CD4-positive, alpha-beta T cell (primary cell): ENCODE results near the gene DSTN. TPM values are rescaled to one million over a fixed set of nuclear protein-coding genes. Genes with fewer than 3 reads are reported as not detected.

Experiments
- ATAC-seq: fragments of 200-7000 bp; cut with Tn5 transposase; one replicate; pipeline ENCODE4 v1.10.0; 2022; ENCODE audit warnings: mild to moderate bottlenecking; ENCODE audit not compliant: poor library complexity
- CTCF ChIA-PET: fragments of 350-600 bp; sonication (Branson Sonifier 250); formaldehyde crosslinking; loops from one replicate; lab custom pipeline; 2021; ENCODE audit warnings: antibody characterized with exemption, inconsistent platforms; lab: Charles Lee
- POLR2A ChIA-PET: fragments of 350-600 bp; sonication (Branson Sonifier 250); formaldehyde crosslinking; loops from one replicate; lab custom pipeline; 2021; ENCODE audit warnings: antibody characterized with exemption, inconsistent platforms; lab: Charles Lee
- DNase-seq, 14 experiments: peaks; one replicate each; pipeline ENCODE4 v3.0.0-alpha.2; 2013 to 2020; ENCODE audit warnings: mixed read lengths in 2 of 14
- H3K27ac ChIP-seq, 2 donors: one replicate each; pipeline versions ENCODE4 v1.5.1 to v1.7.0; 2013; ENCODE audit warnings: low read length in 2 of 2, low read depth in 1 of 2, mild to moderate bottlenecking in 1 of 2
- H3K27me3 ChIP-seq, 2 experiments: 1 replicate in 1 of 2; 2 replicates in 1 of 2; pipeline versions ENCODE4 v1.6.1 to v1.7.0; 2013; ENCODE audit warnings: low read length in 2 of 2, control low read depth in 1 of 2, mild to moderate bottlenecking in 1 of 2, moderate library complexity in 1 of 2; ENCODE audit not compliant: insufficient read depth in 2 of 2, control insufficient read depth in 1 of 2
- H3K36me3 ChIP-seq: one replicate; pipeline ENCODE4 v1.6.1; 2013; ENCODE audit warnings: low read length, control low read depth; ENCODE audit not compliant: insufficient read depth
- H3K4me1 ChIP-seq: one replicate; pipeline ENCODE4 v1.6.1; 2013; ENCODE audit warnings: low read length, control low read depth; ENCODE audit not compliant: insufficient read depth
- H3K4me3 ChIP-seq: one replicate; pipeline ENCODE4 v1.5.1; 2013; ENCODE audit warnings: mild to moderate bottlenecking, low read length, moderate library complexity
- H3K9me3 ChIP-seq, 2 experiments: 1 replicate in 1 of 2; 2 replicates in 1 of 2; pipeline versions ENCODE4 v1.6.1 to v1.7.0; 2013; ENCODE audit warnings: low read length in 2 of 2, mild to moderate bottlenecking in 2 of 2, control low read depth in 1 of 2, moderate library complexity in 1 of 2; ENCODE audit not compliant: control insufficient read depth in 1 of 2, insufficient read depth in 1 of 2
- H3K27ac Mint-ChIP-seq: one replicate; pipeline ENCODE4 v1.8.0; 2020; ENCODE audit warnings: mixed read lengths
- H3K27me3 Mint-ChIP-seq: one replicate; pipeline ENCODE4 v1.8.0; 2021; ENCODE audit warnings: mixed read lengths
- H3K36me3 Mint-ChIP-seq: one replicate; pipeline ENCODE4 v1.8.0; 2021; ENCODE audit warnings: low read depth, mixed read lengths
- H3K4me1 Mint-ChIP-seq: one replicate; pipeline ENCODE4 v1.8.0; 2021; ENCODE audit warnings: low read depth, mixed read lengths
- H3K4me3 Mint-ChIP-seq: one replicate; pipeline ENCODE4 v1.8.0; 2020; ENCODE audit warnings: mild to moderate bottlenecking, mixed read lengths
- H3K9me3 Mint-ChIP-seq: one replicate; pipeline ENCODE4 v1.8.0; 2020; ENCODE audit warnings: mixed read lengths
- intact Hi-C, 2 experiments: fragments of 100-400 bp; cut with DNase I in 1 of 2; cut with micrococcal nuclease in 1 of 2; formaldehyde crosslinking; loops; one replicate each; pipeline versions ENCODE4 v1.15.1 to v1.9.0; 2023 to 2025; cut with DNase I, micrococcal nuclease
- total RNA-seq, 174 experiments: library from RNA in 2 of 174; stranded (reverse) in 2 of 174; gene quantifications; one replicate each; pipeline ENCODE4 v1.2.3 and lab custom pipeline; 2021 to 2026
- TF ChIP-seq, protein P1 (sequence below): fragments of 200-600 bp; IDR thresholded peaks from one replicate; pipeline ENCODE4 v1.8.0; 2022; ENCODE audit warnings: antibody characterized with exemption, mild to moderate bottlenecking

DSTN gene
- total RNA-seq, 2 experiments from 2014 or later = 36.0 to 38.9 TPM

DNA sequence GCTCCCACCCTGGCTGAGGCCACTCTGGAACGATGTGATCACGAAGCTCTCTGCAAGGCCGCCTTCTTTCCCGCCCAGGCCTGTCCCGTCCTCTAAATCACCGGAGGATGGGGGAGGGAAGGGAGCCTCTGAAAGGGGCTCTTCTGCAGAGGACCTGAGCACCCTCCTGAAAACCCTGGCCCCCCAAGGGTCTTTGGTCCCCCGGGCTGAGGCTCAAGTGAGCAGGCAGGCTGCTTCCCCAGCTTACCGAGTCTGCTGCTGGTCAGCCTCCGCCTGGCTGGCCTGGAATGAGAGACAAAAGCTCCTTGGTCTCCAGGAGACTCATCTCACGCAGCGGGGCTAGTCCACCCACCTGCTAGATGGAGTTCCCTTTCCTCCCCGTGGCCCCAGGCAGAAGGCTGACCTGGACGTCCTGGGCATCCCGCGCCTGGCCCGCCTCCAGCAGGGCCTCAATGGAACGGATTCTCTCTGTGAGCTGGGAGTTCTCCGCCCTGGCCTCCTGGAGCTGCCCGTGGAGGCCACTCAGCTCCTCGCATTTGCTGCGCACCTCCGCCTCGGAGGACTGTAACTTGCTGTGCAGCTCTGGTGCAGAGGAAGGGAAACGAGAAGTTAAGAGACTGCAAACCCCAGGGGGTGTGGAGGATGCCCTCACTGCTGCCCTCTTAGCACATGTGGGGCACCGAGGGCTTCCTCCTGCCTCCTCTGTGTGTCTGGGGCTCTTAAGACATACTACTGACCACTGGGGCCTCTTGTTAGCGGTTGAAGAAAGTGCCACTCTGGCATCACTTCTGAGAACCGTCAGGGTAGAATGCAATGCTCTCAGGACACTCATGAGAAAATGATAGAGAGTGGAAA is 57.5 kb downstream of the DSTN start:
- ATAC-seq (no peak), DNase-seq (no peak)
- no peak overlapping the region for H3K27ac Mint-ChIP-seq
- H3K27me3 Mint-ChIP-seq = no peaks in the 10 kb centered on the region
- Histone ChIP-seq H3K9me3 (no peaks in the 10 kb centered on the region), H3K4me3 (no peak overlapping the region), H3K36me3 (peaks cover 47% of the 10 kb centered on the region), H3K27ac (no peak overlapping the region), H3K27me3 (no peaks in the 10 kb centered on the region), H3K4me1 (no peaks in the 10 kb centered on the region)
- TF ChIP-seq, protein P1, sequence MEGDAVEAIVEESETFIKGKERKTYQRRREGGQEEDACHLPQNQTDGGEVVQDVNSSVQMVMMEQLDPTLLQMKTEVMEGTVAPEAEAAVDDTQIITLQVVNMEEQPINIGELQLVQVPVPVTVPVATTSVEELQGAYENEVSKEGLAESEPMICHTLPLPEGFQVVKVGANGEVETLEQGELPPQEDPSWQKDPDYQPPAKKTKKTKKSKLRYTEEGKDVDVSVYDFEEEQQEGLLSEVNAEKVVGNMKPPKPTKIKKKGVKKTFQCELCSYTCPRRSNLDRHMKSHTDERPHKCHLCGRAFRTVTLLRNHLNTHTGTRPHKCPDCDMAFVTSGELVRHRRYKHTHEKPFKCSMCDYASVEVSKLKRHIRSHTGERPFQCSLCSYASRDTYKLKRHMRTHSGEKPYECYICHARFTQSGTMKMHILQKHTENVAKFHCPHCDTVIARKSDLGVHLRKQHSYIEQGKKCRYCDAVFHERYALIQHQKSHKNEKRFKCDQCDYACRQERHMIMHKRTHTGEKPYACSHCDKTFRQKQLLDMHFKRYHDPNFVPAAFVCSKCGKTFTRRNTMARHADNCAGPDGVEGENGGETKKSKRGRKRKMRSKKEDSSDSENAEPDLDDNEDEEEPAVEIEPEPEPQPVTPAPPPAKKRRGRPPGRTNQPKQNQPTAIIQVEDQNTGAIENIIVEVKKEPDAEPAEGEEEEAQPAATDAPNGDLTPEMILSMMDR = no peak
- ChIA-PET POLR2A (no interaction called here), CTCF (no interaction called here)
- no peaks in the 10 kb centered on the region for H3K9me3 Mint-ChIP-seq
- H3K36me3 Mint-ChIP-seq = peaks cover 47% of the 10 kb centered on the region
- no peak overlapping the region for H3K4me3 Mint-ChIP-seq
- intact Hi-C loops = no loop called here
- no peaks in the 10 kb centered on the region for H3K4me1 Mint-ChIP-seq

DNA sequence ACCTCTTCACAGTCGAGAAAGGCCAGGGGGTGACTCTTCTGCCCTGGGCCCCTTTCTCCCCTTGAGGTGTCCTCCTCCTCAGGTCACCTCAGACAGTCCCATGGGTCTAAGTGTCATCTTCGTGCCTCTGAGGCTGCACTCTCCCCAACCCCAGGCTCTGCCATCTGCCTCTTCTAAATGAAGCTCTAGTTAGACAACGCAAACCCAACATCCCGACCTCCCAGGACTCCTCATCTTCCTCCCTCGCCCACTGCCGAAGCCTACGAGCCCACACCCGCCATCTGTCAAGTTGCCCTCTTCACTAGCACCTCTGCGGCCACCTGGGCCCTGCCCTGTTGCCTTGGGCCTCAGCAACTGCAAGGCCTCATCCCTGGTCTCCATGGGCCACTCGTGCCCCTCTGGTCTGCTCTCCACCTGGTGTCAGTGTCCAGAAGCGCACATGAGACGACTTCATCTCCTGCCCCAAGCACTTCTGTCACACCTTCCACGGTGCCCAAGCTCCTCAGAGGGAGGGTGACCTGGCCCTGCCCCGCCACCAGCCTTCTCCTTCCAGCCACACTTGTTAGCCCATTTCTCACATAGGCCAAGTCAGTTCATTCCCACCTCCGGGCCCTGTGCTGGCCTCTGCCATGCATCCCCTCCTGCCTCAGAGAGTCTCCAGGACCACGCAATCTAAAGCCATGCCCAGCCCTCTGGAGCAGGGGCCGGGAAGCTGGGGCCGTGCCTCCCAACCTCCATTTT is 58.4 kb downstream of the DSTN start:
- Histone ChIP-seq H3K27me3 (no peaks in the 10 kb centered on the region), H3K36me3 (peaks cover 52% of the 10 kb centered on the region), H3K9me3 (no peaks in the 10 kb centered on the region), H3K4me3 (no peak overlapping the region), H3K27ac (no peak overlapping the region), H3K4me1 (no peaks in the 10 kb centered on the region)
- Mint-ChIP-seq H3K27me3 (no peaks in the 10 kb centered on the region), H3K4me1 (no peaks in the 10 kb centered on the region), H3K36me3 (peaks cover 48% of the 10 kb centered on the region), H3K4me3 (no peak overlapping the region), H3K27ac (no peak overlapping the region), H3K9me3 (no peaks in the 10 kb centered on the region)
- ATAC-seq = no peak
- no peak for DNase-seq
- TF ChIP-seq, protein P1 = no peak
- ChIA-PET POLR2A (interaction anchor here (0.7 kb wide), 1 partner anchor 267 kb away, joined by 3 read pairs; no protein-coding TSS in a partner anchor), CTCF (no interaction called here)
- intact Hi-C loops = no loop called here

- no peak overlapping the region for H3K27ac ChIP-seq
- TF ChIP-seq, protein P1 = no peak
- H3K27me3 ChIP-seq = no peaks in the 10 kb centered on the region
- Mint-ChIP-seq H3K36me3 (peaks cover 52% of the 10 kb centered on the region), H3K27ac (no peak overlapping the region), H3K4me1 (no peaks in the 10 kb centered on the region), H3K9me3 (no peaks in the 10 kb centered on the region), H3K27me3 (no peaks in the 10 kb centered on the region), H3K4me3 (no peak overlapping the region)
- H3K9me3 ChIP-seq = no peaks in the 10 kb centered on the region
- ATAC-seq (no peak), DNase-seq (no peak)
- ChIA-PET POLR2A (interaction anchor here (0.7 kb wide), 1 partner anchor 267 kb away, joined by 3 read pairs; no protein-coding TSS in a partner anchor), CTCF (no interaction called here)
- H3K36me3 ChIP-seq = peaks cover 57% of the 10 kb centered on the region
- intact Hi-C loops = no loop called here
- H3K4me1 ChIP-seq = no peaks in the 10 kb centered on the region
- H3K4me3 ChIP-seq = no peak overlapping the region
These were observed 59.1 kb downstream of the DSTN start for GRCh38 chr20:17629025-17629424.
